ENCODE data around the gene MYO15A. TPM values are rescaled to one million over a fixed set of nuclear protein-coding genes. Genes with fewer than 3 reads are reported as not detected.
A peak's percentile ranks its signal among the peaks of the same experiment; 100 is the strongest.

The MYO15A gene
- total and polyA plus RNA-seq, 9 donors, result 1.5 to 5.4 (median 3.2) TPM

- no peak for TF ChIP-seq EP300 (IDR thresholded peaks at IDR 0.05)
- TF ChIP-seq CTCF (IDR thresholded peaks at IDR 0.05), result no peak
- no peak for TF ChIP-seq POLR2A (IDR thresholded peaks at IDR 0.05)
- H3K4me1 ChIP-seq (ENCODE audit: insufficient read depth), result no peaks in the 10 kb centered on the region
- intact Hi-C loops (cut with DNase I), result no loop called here
Observed at GRCh38 chr17:18148586-18148985, 40.0 kb downstream of the MYO15A start.

GRCh38 chr17:18151290-18151689 lies 42.7 kb downstream of the MYO15A start:
- intact Hi-C loops (cut with DNase I), result loop anchor here in 1 of 4 donors (10.0 kb wide), 1 partner anchor 74 kb away; the partner anchor contains the start of gene LLGL1
- DNase-seq, result no peak
- Histone ChIP-seq H3K4me1 (ENCODE audit: insufficient read depth) (no peaks in the 10 kb centered on the region), H3K4me3 (no peak overlapping the region), H3K27ac (no peak overlapping the region), H3K27me3 (no peaks in the 10 kb centered on the region), H3K36me3 (no peaks in the 10 kb centered on the region), H3K9me3 (no peaks in the 10 kb centered on the region)
- TF ChIP-seq CTCF (IDR thresholded peaks at IDR 0.05) (no peak), POLR2A (IDR thresholded peaks at IDR 0.05) (no peak), EP300 (IDR thresholded peaks at IDR 0.05) (no peak)
- WGBS, 3 donors, result 76 to 91% (median 79%) methylated on average over 9 of the region's 9 CpGs

More at GRCh38 chr17:18148586-18148985, 40.0 kb downstream of the MYO15A start:
- Histone ChIP-seq H3K36me3 (no peaks in the 10 kb centered on the region), H3K27ac (no peak overlapping the region), H3K27me3 (no peaks in the 10 kb centered on the region), H3K4me3 (no peak overlapping the region), H3K9me3 (no peaks in the 10 kb centered on the region)
- DNase-seq, result no peak
- WGBS, 3 donors, result 87 to 100% (median 89%) methylated on average over 3 to 7 of the region's 7 CpGs

GRCh38 chr17:18155179-18155578 lies 46.6 kb downstream of the MYO15A start:
- TF ChIP-seq EP300 (IDR thresholded peaks at IDR 0.05), result no peak
- TF ChIP-seq POLR2A (IDR thresholded peaks at IDR 0.05), result no peak
- TF ChIP-seq CTCF (IDR thresholded peaks at IDR 0.05), result no peak
- no peaks in the 10 kb centered on the region for H3K9me3 ChIP-seq
- WGBS, 3 donors, result 90 to 95% (median 93%) methylated on average over 14 of the region's 14 CpGs
- H3K4me3 ChIP-seq, result no peak overlapping the region
- peaks cover 4% of the 10 kb centered on the region for H3K4me1 ChIP-seq (ENCODE audit: insufficient read depth)
- no peaks in the 10 kb centered on the region for H3K36me3 ChIP-seq
- intact Hi-C loops (cut with DNase I), result loop anchor here in 1 of 4 donors (10.0 kb wide), 1 partner anchor 70 kb away; the partner anchor contains the start of gene LLGL1
- no peak overlapping the region for H3K27ac ChIP-seq
- H3K27me3 ChIP-seq, result no peaks in the 10 kb centered on the region
- DNase-seq, result peak in 1 of 5 donors; percentile 44

GRCh38 chr17:18156171-18156975 lies 47.8 kb downstream of the MYO15A start:
- H3K4me1 ChIP-seq (ENCODE audit: insufficient read depth), result peaks cover 4% of the 10 kb centered on the region
- 64 to 79% (median 70%) methylated on average over 8 of the region's 8 CpGs for WGBS, 3 donors

More at GRCh38 chr17:18156171-18156975, 47.8 kb downstream of the MYO15A start:
- no peak overlapping the region for H3K4me3 ChIP-seq
- no peaks in the 10 kb centered on the region for H3K36me3 ChIP-seq
- no peak for DNase-seq
- H3K27ac ChIP-seq, result peak overlapping the region in 1 of 2 donors; percentile 31
- no peaks in the 10 kb centered on the region for H3K9me3 ChIP-seq
- TF ChIP-seq CTCF (IDR thresholded peaks at IDR 0.05) (no peak), EP300 (IDR thresholded peaks at IDR 0.05) (no peak), POLR2A (IDR thresholded peaks at IDR 0.05) (no peak)
- no peaks in the 10 kb centered on the region for H3K27me3 ChIP-seq
- intact Hi-C loops (cut with DNase I), result loop anchor here in 1 of 4 donors (10.0 kb wide), 1 partner anchor 68 kb away; the partner anchor contains the start of gene LLGL1
